ENCODE results near the gene CACNA2D1. TPM values are rescaled to one million over a fixed set of nuclear protein-coding genes. Genes with fewer than 3 reads are reported as not detected.

Gene CACNA2D1
- total and polyA plus RNA-seq, 8 donors: 1.8 to 72.7 (median 5.7) TPM

DNA sequence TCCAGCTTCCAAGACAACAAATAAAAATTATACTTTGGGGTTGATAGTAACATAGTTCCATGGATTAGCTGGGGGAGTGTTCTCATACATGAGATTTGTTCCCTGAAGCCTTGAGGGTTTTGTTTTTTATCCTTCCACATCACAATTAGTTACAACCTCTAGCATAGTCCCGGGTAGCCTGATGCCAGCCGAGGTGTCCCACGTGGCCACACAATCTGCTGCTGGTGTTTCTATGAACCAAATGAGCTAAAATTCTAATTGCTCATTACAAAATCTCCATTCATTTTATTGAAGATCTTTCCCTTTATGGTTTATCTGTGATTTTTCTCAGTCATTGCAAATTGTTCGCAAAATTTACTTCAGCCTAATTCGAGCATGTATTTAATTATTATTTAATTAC, 84.7 kb downstream of the CACNA2D1 start:
- DNase-seq: no peak
- Histone ChIP-seq H3K36me3 (no peaks in the 10 kb centered on the region), H3K27ac (no peak overlapping the region), H3K9me3 (no peaks in the 10 kb centered on the region), H3K4me3 (no peak overlapping the region), H3K4me1 (no peaks in the 10 kb centered on the region), H3K27me3 (no peaks in the 10 kb centered on the region)
- intact Hi-C loops (cut with DNase I; ENCODE audit: low total_unique reads): no loop called here
- TF ChIP-seq EP300 (IDR thresholded peaks at IDR 0.05) (no peak), POLR2A (IDR thresholded peaks at IDR 0.05) (no peak)
- TF ChIP-seq, protein P1, sequence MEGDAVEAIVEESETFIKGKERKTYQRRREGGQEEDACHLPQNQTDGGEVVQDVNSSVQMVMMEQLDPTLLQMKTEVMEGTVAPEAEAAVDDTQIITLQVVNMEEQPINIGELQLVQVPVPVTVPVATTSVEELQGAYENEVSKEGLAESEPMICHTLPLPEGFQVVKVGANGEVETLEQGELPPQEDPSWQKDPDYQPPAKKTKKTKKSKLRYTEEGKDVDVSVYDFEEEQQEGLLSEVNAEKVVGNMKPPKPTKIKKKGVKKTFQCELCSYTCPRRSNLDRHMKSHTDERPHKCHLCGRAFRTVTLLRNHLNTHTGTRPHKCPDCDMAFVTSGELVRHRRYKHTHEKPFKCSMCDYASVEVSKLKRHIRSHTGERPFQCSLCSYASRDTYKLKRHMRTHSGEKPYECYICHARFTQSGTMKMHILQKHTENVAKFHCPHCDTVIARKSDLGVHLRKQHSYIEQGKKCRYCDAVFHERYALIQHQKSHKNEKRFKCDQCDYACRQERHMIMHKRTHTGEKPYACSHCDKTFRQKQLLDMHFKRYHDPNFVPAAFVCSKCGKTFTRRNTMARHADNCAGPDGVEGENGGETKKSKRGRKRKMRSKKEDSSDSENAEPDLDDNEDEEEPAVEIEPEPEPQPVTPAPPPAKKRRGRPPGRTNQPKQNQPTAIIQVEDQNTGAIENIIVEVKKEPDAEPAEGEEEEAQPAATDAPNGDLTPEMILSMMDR (IDR thresholded peaks at IDR 0.05): no peak
- WGBS, 5 donors: 91 to 95% (median 93%) methylated on average over 5 of the region's 5 CpGs

DNA sequence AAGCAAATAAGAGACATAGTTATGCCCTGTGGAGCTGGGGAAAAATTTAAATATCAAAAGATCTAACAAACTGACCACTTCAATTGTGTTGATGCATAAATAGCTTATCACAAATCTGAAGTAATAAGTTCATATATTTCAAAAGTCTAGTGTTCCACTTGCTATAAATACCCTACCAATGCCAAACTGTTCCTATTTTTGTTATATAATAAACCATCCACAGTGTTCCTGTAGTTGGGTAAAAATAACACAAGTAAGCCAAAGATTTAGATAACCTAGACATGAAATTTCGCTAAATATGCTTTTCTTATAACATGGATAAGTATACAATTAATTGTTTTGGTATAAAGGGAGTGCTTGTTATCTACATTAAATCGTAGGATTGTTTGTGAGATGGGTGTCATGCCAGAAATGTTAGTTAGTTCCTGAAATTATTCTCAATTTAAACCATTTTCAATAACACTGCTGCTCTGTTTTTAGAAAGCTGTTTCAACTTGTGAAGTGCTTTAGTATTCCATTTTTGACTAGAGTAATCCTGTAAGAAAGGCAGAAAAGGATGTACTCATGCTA, 85.5 kb downstream of the CACNA2D1 start:
- TF ChIP-seq, protein P1 (IDR thresholded peaks at IDR 0.05): no peak
- TF ChIP-seq POLR2AphosphoS5 (IDR thresholded peaks at IDR 0.05) (no peak), EP300 (IDR thresholded peaks at IDR 0.05) (no peak), POLR2A (IDR thresholded peaks at IDR 0.05) (no peak)
- intact Hi-C loops (cut with DNase I; ENCODE audit: low total_unique reads): no loop called here

DNA sequence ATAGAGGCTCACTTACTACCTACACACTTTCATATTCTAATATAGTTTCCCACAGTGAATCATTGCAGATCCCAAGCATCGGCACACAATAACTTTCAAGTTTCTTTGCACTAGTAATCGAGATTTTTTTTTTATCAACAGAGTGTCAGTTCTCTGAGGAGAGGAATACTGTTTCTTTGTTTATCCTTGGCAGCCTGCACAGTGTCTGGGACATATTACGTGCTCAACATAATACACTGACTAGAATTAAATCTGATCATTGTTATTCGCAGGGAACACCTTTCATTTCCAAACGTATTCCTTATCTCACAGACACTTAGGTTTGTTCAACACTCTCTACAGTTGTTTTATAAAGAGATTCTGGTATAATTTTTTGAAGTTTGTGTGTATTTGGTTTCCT, 95.3 kb downstream of the CACNA2D1 start:
- Histone ChIP-seq H3K36me3 (no peaks in the 10 kb centered on the region), H3K4me3 (no peak overlapping the region), H3K27me3 (no peaks in the 10 kb centered on the region), H3K4me1 (no peaks in the 10 kb centered on the region), H3K9me3 (no peaks in the 10 kb centered on the region), H3K27ac (no peak overlapping the region)
- intact Hi-C loops (cut with DNase I; ENCODE audit: low total_unique reads): no loop called here
- TF ChIP-seq, protein P1 (IDR thresholded peaks at IDR 0.05): no peak
- TF ChIP-seq POLR2AphosphoS5 (IDR thresholded peaks at IDR 0.05): no peak
- TF ChIP-seq EP300 (IDR thresholded peaks at IDR 0.05): no peak
- TF ChIP-seq POLR2A (IDR thresholded peaks at IDR 0.05): no peak
- no peak for DNase-seq
- WGBS, 5 donors: 57 to 74% (median 64%) methylated on average over 5 of the region's 5 CpGs

More for the DNA sequence above, 85.5 kb downstream of the CACNA2D1 start:
- Histone ChIP-seq H3K27me3 (no peaks in the 10 kb centered on the region), H3K4me3 (no peak overlapping the region), H3K27ac (no peak overlapping the region), H3K4me1 (no peaks in the 10 kb centered on the region), H3K36me3 (no peaks in the 10 kb centered on the region), H3K9me3 (no peaks in the 10 kb centered on the region)
- DNase-seq: no peak
- WGBS, 5 donors: 39 to 65% (median 51%) methylated on average over 2 of the region's 2 CpGs

DNA sequence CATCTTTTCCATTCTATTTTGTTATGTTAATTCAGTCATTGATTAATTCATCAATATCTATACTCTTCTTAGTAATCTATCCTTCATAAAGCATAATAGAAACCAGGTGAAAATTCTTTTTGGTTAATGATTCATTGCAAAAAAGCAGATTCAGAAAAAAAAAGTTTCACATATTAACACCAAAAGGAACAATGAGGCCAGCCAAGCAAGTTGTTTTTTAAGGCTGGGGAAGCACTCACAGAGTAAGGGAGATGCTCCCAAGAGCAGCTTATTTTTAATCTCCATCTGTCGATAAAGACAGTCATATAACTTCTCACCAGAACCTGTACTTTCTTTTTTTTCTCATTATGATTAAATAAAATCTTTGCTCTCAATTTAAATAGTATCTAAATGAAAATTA, 95.8 kb downstream of the CACNA2D1 start:
- H3K27ac ChIP-seq: no peak overlapping the region
- DNase-seq: no peak
- no peaks in the 10 kb centered on the region for H3K9me3 ChIP-seq
- no peaks in the 10 kb centered on the region for H3K27me3 ChIP-seq
- intact Hi-C loops (cut with DNase I; ENCODE audit: low total_unique reads): no loop called here
- no peak for TF ChIP-seq EP300 (IDR thresholded peaks at IDR 0.05)
- TF ChIP-seq, protein P1 (IDR thresholded peaks at IDR 0.05): no peak
- TF ChIP-seq POLR2A (IDR thresholded peaks at IDR 0.05): no peak
- TF ChIP-seq POLR2AphosphoS5 (IDR thresholded peaks at IDR 0.05): no peak
- H3K4me3 ChIP-seq: no peak overlapping the region
- no peaks in the 10 kb centered on the region for H3K36me3 ChIP-seq
- no peaks in the 10 kb centered on the region for H3K4me1 ChIP-seq
- 84 to 96% (median 91%) methylated on average over 1 of the region's 1 CpG for WGBS, 5 donors
